ENCODE results near the gene TFAP2E. TPM values are rescaled to one million over a fixed set of nuclear protein-coding genes. Genes with fewer than 3 reads are reported as not detected.

The TFAP2E gene
- total RNA-seq, 4 donors from 2014 or later, result not detected

- Histone ChIP-seq H3K27ac (no peak overlapping the region), H3K4me3 (no peak overlapping the region), H3K36me3 (no peaks in the 10 kb centered on the region), H3K27me3 (no peaks in the 10 kb centered on the region), H3K4me1 (no peaks in the 10 kb centered on the region), H3K9me3 (no peaks in the 10 kb centered on the region)
- ATAC-seq, result no peak
- intact Hi-C loops (cut with DNase I; ENCODE audit: low total_unique reads) (no loop called here), in situ Hi-C loops (cut with MboI; ENCODE audit: low sequenced_read_pairs in 4 of 4) (no loop called here)
- TF ChIP-seq CTCF (IDR thresholded peaks at IDR 0.05 in 4 of 5, conservative IDR thresholded peaks at IDR 0.05 in 1 of 5) (no peak), POLR2A (IDR thresholded peaks at IDR 0.05) (no peak)
- no peak for DNase-seq
Observed at GRCh38 chr1:35589516-35590427, 16.7 kb downstream of the TFAP2E start.

- no peaks in the 10 kb centered on the region for H3K36me3 ChIP-seq
- no peaks in the 10 kb centered on the region for H3K9me3 ChIP-seq
- in situ Hi-C loops (cut with MboI; ENCODE audit: low sequenced_read_pairs in 4 of 4) (no loop called here), intact Hi-C loops (cut with DNase I; ENCODE audit: low total_unique reads) (no loop called here)
- no peak overlapping the region for H3K27ac ChIP-seq
- no peaks in the 10 kb centered on the region for H3K27me3 ChIP-seq
- H3K4me3 ChIP-seq, result no peak overlapping the region
- TF ChIP-seq CTCF (IDR thresholded peaks at IDR 0.05 in 4 of 5, conservative IDR thresholded peaks at IDR 0.05 in 1 of 5) (no peak), POLR2A (IDR thresholded peaks at IDR 0.05) (no peak)
- DNase-seq, result no peak
- no peaks in the 10 kb centered on the region for H3K4me1 ChIP-seq
- ATAC-seq, result no peak
Observed at GRCh38 chr1:35590476-35591040, 17.4 kb downstream of the TFAP2E start.

GRCh38 chr1:35591211-35591610, 18.1 kb downstream of the TFAP2E start:
- DNase-seq, result no peak
- ATAC-seq, result no peak

GRCh38 chr1:35592991-35593769, 20.1 kb downstream of the TFAP2E start:
- Histone ChIP-seq H3K27me3 (no peaks in the 10 kb centered on the region), H3K36me3 (no peaks in the 10 kb centered on the region), H3K4me3 (no peak overlapping the region), H3K9me3 (no peaks in the 10 kb centered on the region), H3K4me1 (no peaks in the 10 kb centered on the region), H3K27ac (no peak overlapping the region)
- in situ Hi-C loops (cut with MboI; ENCODE audit: low sequenced_read_pairs in 4 of 4) (no loop called here), intact Hi-C loops (cut with DNase I; ENCODE audit: low total_unique reads) (no loop called here)
- ATAC-seq (no peak), DNase-seq (no peak)
- no peak for TF ChIP-seq CTCF (IDR thresholded peaks at IDR 0.05 in 4 of 5, conservative IDR thresholded peaks at IDR 0.05 in 1 of 5)
- TF ChIP-seq POLR2A (IDR thresholded peaks at IDR 0.05), result no peak

More at GRCh38 chr1:35591211-35591610, 18.1 kb downstream of the TFAP2E start:
- intact Hi-C loops (cut with DNase I; ENCODE audit: low total_unique reads), result no loop called here
- Histone ChIP-seq H3K4me3 (no peak overlapping the region), H3K9me3 (no peaks in the 10 kb centered on the region), H3K4me1 (no peaks in the 10 kb centered on the region), H3K27ac (no peak overlapping the region), H3K36me3 (no peaks in the 10 kb centered on the region), H3K27me3 (no peaks in the 10 kb centered on the region)
- in situ Hi-C loops (cut with MboI; ENCODE audit: low sequenced_read_pairs in 4 of 4), result no loop called here
- TF ChIP-seq CTCF (IDR thresholded peaks at IDR 0.05 in 4 of 5, conservative IDR thresholded peaks at IDR 0.05 in 1 of 5) (no peak), POLR2A (IDR thresholded peaks at IDR 0.05) (no peak)

Measured in gastrocnemius medialis (tissue), 4 donors.